HepG2 (cell line): Measurements from ENCODE around the gene PRKCG. TPM values are rescaled to one million over a fixed set of nuclear protein-coding genes. Genes with fewer than 3 reads are reported as not detected.

Source experiments
- ATF7-NPFF ChIP-seq: sonication (generic); formaldehyde crosslinking; IDR thresholded peaks from 2 replicates; pipeline ENCODE4 v1.8.1; 2023; ENCODE audit warnings: mild to moderate bottlenecking, low read depth, missing genetic modification reagents, moderate library complexity
- GABPA ChIP-seq, 2 experiments: IDR thresholded peaks; 2 replicates each; pipeline ENCODE4 v1.6.1; 2011 to 2016; ENCODE audit warnings: low read depth in 2 of 2, low read length in 1 of 2, missing biosample characterization in 1 of 2, missing genetic modification characterization in 1 of 2
- KLF11 ChIP-seq: IDR thresholded peaks from 2 replicates; pipeline ENCODE4 v1.6.1; 2016; ENCODE audit warnings: missing compliant biosample characterization
- MEIS1 ChIP-seq: sonication (generic); formaldehyde crosslinking; IDR thresholded peaks from 2 replicates; pipeline ENCODE4 v1.9.0; 2021; ENCODE audit warnings: mild to moderate bottlenecking, missing genetic modification reagents, moderate library complexity, borderline replicate concordance
- MZF1 ChIP-seq: sonication (generic); formaldehyde crosslinking; IDR thresholded peaks from 2 replicates; pipeline ENCODE4 v1.8.1; 2023; ENCODE audit warnings: mild to moderate bottlenecking, missing genetic modification reagents, borderline replicate concordance
- PAXIP1 ChIP-seq: sonication (generic); formaldehyde crosslinking; conservative IDR thresholded peaks from 2 replicates; pipeline ENCODE4 v1.4.0; 2020; ENCODE audit warnings: mild to moderate bottlenecking, missing genetic modification reagents, moderate library complexity
- RXRB ChIP-seq: IDR thresholded peaks from 2 replicates; pipeline ENCODE4 v1.6.1; 2016; ENCODE audit warnings: borderline replicate concordance, missing genetic modification reagents, missing compliant biosample characterization
- SMYD3 ChIP-seq: sonication (generic); formaldehyde crosslinking; IDR thresholded peaks from 2 replicates; pipeline ENCODE4 v1.8.1; 2023; ENCODE audit warnings: mild to moderate bottlenecking, missing genetic modification reagents
- SRSF1 ChIP-seq: fragments of 200-400 bp; formaldehyde crosslinking; optimal IDR thresholded peaks from 2 replicates; pipeline ENCODE3; 2017; ENCODE audit warnings: mild to moderate bottlenecking, low read depth, low read length, moderate library complexity
- TCF12 ChIP-seq, 2 experiments: fragments of 450-650 bp in 1 of 2; sonication (generic) in 1 of 2; formaldehyde crosslinking in 1 of 2; IDR thresholded peaks; 2 replicates each; pipeline versions ENCODE4 v1.6.1 to v1.8.0; 2017 to 2022; ENCODE audit warnings: antibody characterized with exemption in 1 of 2, mild to moderate bottlenecking in 1 of 2, missing genetic modification reagents in 1 of 2, moderate library complexity in 1 of 2
- TOPORS ChIP-seq: sonication (generic); formaldehyde crosslinking; IDR thresholded peaks from 2 replicates; pipeline ENCODE4 v1.8.0; 2023; ENCODE audit warnings: mild to moderate bottlenecking, missing genetic modification reagents
- ZBTB14 ChIP-seq: sonication (generic); formaldehyde crosslinking; IDR thresholded peaks from 2 replicates; pipeline ENCODE4 v1.4.0; 2020; ENCODE audit warnings: missing genetic modification reagents
- ZNF740 ChIP-seq: sonication (generic); formaldehyde crosslinking; IDR thresholded peaks from 2 replicates; pipeline ENCODE4 v1.4.0; 2020; ENCODE audit warnings: missing genetic modification reagents
- ZSCAN9 ChIP-seq: IDR thresholded peaks from 2 replicates; pipeline ENCODE4 v1.6.1; 2016; ENCODE audit warnings: borderline replicate concordance
- polyA plus RNA-seq, 8 experiments: library from polyadenylated mRNA; depleted of rRNA in 3 of 8; stranded (reverse) in 7 of 8; unstranded in 1 of 8; fragments of >200 nt; fragmentation: Illumina TruSeq in 4 of 8; extraction: Trizol in 4 of 8; gene quantifications; 2 replicates each; pipeline versions ENCODE4 v1.2.1 to v1.2.3, GENCODE V29; 2011 to 2016; ENCODE audit warnings: low read depth in 4 of 8, missing spikeins in 1 of 8, mixed read lengths in 1 of 8; ENCODE audit not compliant: insufficient read depth in 1 of 8
- total RNA-seq, 5 experiments: library from RNA; depleted of rRNA; stranded (reverse); fragments of >200 nt; fragmentation: Illumina TruSeq; extraction: Trizol; gene quantifications; 2 replicates each; pipeline ENCODE4 v1.2.3, GENCODE V29; 2016; ENCODE audit warnings: low read depth in 1 of 5
- TF ChIP-seq, protein P1 (sequence below): sonication (generic); formaldehyde crosslinking; IDR thresholded peaks from 2 replicates; pipeline ENCODE4 v1.4.0; 2020; ENCODE audit warnings: missing genetic modification reagents
- TF ChIP-seq, protein P2 (sequence below), 2 experiments: IDR thresholded peaks; 2 replicates each; pipeline ENCODE4 v1.6.1; 2011 to 2012; ENCODE audit warnings: low read length in 2 of 2, borderline replicate concordance in 1 of 2, low read depth in 1 of 2, mild to moderate bottlenecking in 1 of 2, moderate library complexity in 1 of 2

The PRKCG gene
- total and polyA plus RNA-seq, 2 of the 13 experiments (the other 11 are each of a cell fraction or from before 2014, with no cell fraction given) = 0.02 to 0.03 TPM

DNA sequence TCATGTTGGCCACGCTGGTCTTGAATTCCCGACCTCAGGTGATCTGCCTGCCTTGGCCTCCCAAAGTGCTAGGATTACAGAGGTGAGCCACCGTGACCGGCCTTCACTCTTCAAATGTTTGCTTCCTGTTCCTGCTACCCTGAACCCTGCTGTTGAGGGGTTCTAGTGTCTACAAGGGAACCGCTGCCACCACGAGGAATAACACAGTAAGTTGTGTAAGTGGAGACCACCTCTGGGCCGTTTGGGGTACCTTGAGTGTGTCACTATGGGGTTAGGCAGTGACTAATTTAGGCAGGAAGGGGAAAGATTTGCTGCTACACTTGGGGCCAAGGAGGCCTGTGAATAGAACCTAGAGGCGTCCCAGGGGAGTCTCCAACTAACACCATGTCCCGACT is 16.5 kb upstream of the PRKCG start (continued):
- TF ChIP-seq, protein P1, sequence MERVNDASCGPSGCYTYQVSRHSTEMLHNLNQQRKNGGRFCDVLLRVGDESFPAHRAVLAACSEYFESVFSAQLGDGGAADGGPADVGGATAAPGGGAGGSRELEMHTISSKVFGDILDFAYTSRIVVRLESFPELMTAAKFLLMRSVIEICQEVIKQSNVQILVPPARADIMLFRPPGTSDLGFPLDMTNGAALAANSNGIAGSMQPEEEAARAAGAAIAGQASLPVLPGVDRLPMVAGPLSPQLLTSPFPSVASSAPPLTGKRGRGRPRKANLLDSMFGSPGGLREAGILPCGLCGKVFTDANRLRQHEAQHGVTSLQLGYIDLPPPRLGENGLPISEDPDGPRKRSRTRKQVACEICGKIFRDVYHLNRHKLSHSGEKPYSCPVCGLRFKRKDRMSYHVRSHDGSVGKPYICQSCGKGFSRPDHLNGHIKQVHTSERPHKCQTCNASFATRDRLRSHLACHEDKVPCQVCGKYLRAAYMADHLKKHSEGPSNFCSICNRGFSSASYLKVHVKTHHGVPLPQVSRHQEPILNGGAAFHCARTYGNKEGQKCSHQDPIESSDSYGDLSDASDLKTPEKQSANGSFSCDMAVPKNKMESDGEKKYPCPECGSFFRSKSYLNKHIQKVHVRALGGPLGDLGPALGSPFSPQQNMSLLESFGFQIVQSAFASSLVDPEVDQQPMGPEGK (CRISPR knock-in tag) = peak; percentile 9; the same call in 1 of the 2 replicates
- TF ChIP-seq GABPA (IDR thresholded peaks at IDR 0.05; ENCODE audit: low read depth, low read length) (0 out of 2 replicates have a peak, but pooled peaks have one; percentile 16), GABPA (CRISPR knock-in tag; IDR thresholded peaks at IDR 0.05; ENCODE audit: low read depth) (peak; percentile 41), PAXIP1 (CRISPR knock-in tag) (peak; percentile 73), MZF1 (CRISPR knock-in tag) (no peak), TCF12 (IDR thresholded peaks at IDR 0.05) (no peak), TCF12 (CRISPR knock-in tag; IDR thresholded peaks at IDR 0.05) (no peak), SMYD3 (CRISPR knock-in tag) (no peak), ZSCAN9 (CRISPR knock-in tag) (peak; percentile 27; the same call in 1 of the 2 replicates), TOPORS (CRISPR knock-in tag) (no peak), KLF11 (peak; percentile 70), SRSF1 (no peak), MEIS1 (CRISPR knock-in tag) (peak; percentile 64; the same call in 1 of the 2 replicates), RXRB (peak; percentile 83), ZBTB14 (CRISPR knock-in tag) (no peak), ZNF740 (CRISPR knock-in tag) (no peak), ATF7-NPFF (no peak)
- TF ChIP-seq, protein P2, sequence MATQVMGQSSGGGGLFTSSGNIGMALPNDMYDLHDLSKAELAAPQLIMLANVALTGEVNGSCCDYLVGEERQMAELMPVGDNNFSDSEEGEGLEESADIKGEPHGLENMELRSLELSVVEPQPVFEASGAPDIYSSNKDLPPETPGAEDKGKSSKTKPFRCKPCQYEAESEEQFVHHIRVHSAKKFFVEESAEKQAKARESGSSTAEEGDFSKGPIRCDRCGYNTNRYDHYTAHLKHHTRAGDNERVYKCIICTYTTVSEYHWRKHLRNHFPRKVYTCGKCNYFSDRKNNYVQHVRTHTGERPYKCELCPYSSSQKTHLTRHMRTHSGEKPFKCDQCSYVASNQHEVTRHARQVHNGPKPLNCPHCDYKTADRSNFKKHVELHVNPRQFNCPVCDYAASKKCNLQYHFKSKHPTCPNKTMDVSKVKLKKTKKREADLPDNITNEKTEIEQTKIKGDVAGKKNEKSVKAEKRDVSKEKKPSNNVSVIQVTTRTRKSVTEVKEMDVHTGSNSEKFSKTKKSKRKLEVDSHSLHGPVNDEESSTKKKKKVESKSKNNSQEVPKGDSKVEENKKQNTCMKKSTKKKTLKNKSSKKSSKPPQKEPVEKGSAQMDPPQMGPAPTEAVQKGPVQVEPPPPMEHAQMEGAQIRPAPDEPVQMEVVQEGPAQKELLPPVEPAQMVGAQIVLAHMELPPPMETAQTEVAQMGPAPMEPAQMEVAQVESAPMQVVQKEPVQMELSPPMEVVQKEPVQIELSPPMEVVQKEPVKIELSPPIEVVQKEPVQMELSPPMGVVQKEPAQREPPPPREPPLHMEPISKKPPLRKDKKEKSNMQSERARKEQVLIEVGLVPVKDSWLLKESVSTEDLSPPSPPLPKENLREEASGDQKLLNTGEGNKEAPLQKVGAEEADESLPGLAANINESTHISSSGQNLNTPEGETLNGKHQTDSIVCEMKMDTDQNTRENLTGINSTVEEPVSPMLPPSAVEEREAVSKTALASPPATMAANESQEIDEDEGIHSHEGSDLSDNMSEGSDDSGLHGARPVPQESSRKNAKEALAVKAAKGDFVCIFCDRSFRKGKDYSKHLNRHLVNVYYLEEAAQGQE (IDR thresholded peaks at IDR 0.05; ENCODE audit: borderline replicate concordance in 1 of 2, low read depth in 1 of 2, low read length in 2 of 2) = no peak
